Activated CD4-positive, alpha-beta memory T cell treated with anti-CD3 and anti-CD28 coated beads, Interleukin-2, amount 10 ng/mL, durations not matched to agents 7 days and 5 days (primary cell): Measurements from ENCODE around the gene IL10. TPM values are rescaled to one million over a fixed set of nuclear protein-coding genes. Genes with fewer than 3 reads are reported as not detected.

Experiments used
- CTCF ChIA-PET: fragments of 350-600 bp; sonication (Branson Sonifier 250); formaldehyde crosslinking; loops from one replicate; lab custom pipeline; 2021; ENCODE audit warnings: antibody characterized with exemption, inconsistent platforms; lab: Charles Lee
- POLR2A ChIA-PET: fragments of 350-600 bp; sonication (Branson Sonifier 250); formaldehyde crosslinking; loops from one replicate; lab custom pipeline; 2021; ENCODE audit warnings: antibody characterized with exemption; lab: Charles Lee
- DNase-seq: peaks from one replicate; pipeline ENCODE4 v3.0.0-alpha.2; 2020
- H3K27ac Mint-ChIP-seq: one replicate; pipeline ENCODE4 v1.8.0; 2021; ENCODE audit warnings: mild to moderate bottlenecking, mixed read lengths
- H3K27me3 Mint-ChIP-seq: one replicate; pipeline ENCODE4 v1.8.0; 2021; ENCODE audit warnings: mixed read lengths
- H3K36me3 Mint-ChIP-seq: one replicate; pipeline ENCODE4 v1.8.0; 2021; ENCODE audit warnings: low read depth, mixed read lengths
- H3K4me1 Mint-ChIP-seq: one replicate; pipeline ENCODE4 v1.8.0; 2021; ENCODE audit warnings: mixed read lengths
- H3K4me3 Mint-ChIP-seq: one replicate; pipeline ENCODE4 v1.8.0; 2021; ENCODE audit warnings: mild to moderate bottlenecking, mixed read lengths
- H3K9me3 Mint-ChIP-seq: one replicate; pipeline ENCODE4 v1.8.0; 2021; ENCODE audit warnings: mixed read lengths
- total RNA-seq, 2 experiments: library from RNA; stranded (reverse); gene quantifications; one replicate each; pipeline ENCODE4 v1.2.3, GENCODE V29; 2021

IL10 gene
- 1 to 10 TPM in 1 of 2 experiments, under 1 TPM in 1; 0.73 to 1.9 TPM for total RNA-seq

DNA sequence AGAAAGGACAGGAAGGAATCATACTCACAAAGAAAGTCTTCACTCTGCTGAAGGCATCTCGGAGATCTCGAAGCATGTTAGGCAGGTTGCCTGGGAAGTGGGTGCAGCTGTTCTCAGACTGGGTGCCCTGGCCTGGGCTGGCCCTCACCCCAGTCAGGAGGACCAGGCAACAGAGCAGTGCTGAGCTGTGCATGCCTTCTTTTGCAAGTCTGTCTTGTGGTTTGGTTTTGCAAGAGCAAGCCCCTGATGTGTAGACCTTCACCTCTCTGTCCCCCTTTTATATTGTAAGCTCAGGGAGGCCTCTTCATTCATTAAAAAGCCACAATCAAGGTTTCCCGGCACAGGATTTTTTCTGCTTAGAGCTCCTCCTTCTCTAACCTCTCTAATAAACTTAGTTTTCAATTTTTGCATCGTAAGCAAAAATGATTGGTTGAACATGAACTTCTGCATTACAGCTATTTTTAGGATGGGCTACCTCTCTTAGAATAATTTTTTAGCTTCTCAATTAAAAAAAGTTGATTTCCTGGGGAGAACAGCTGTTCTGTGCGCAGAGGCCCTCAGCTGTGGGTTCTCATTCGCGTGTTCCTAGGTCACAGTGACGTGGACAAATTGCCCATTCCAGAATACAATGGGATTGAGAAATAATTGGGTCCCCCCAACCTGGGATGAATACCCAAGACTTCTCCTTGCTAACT is at the start of gene IL10:
Gene IL10 (minus strand): TSS at position 252 of the 695 bp plus-strand sequence. CDS start 59 bp downstream, at position 193.
- H3K9me3 Mint-ChIP-seq, result no peaks in the 10 kb centered on the region
- peaks cover 41% of the 10 kb centered on the region for H3K27me3 Mint-ChIP-seq
- no peaks in the 10 kb centered on the region for H3K36me3 Mint-ChIP-seq
- no peak within 1 kb of the TSS for H3K4me3 Mint-ChIP-seq
- POLR2A ChIA-PET, result interaction anchor here (1.0 to 8.5 kb wide), 7 partner anchors 7 to 34 kb away, joined by 3 to 114 read pairs (median 4); no protein-coding TSS in a partner anchor
- peaks cover 66% of the 10 kb centered on the region for H3K4me1 Mint-ChIP-seq
- no peak for DNase-seq
- H3K27ac Mint-ChIP-seq, result no peak within 1 kb of the TSS
- CTCF ChIA-PET, result interaction anchor here (0.5 to 5.5 kb wide), 6 partner anchors 13 to 46 kb away, joined by 3 to 42 read pairs (median 4); no protein-coding TSS in a partner anchor

DNA sequence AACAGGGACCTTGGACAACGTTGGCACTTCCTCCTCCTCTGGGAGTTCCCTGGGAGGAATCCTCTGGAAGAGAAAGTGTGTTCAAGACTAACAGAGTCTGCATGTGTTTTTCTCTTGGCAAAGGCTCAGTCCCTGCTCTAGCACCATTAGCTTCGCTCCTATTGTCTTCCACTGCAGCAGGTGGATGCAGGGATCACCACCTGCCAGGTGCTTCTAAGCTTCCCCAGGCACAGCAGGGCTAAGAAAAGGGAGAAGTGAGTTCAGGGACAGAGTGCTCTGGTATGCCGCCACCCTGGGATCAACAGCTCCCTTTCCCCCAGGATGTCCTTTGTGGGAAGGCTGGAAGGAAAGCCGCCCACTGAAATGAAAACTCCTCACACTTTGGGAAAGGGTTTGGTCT is 49.2 kb upstream of the IL10 start:
- ChIA-PET CTCF (interaction anchor here (1.1 to 1.2 kb wide), 2 partner anchors 91 to 95 kb away, joined by 3 to 4 read pairs; no protein-coding TSS in a partner anchor), POLR2A (no interaction called here)
- no peak for DNase-seq
- no peaks in the 10 kb centered on the region for H3K27me3 Mint-ChIP-seq
- H3K9me3 Mint-ChIP-seq, result no peaks in the 10 kb centered on the region
- H3K36me3 Mint-ChIP-seq, result no peaks in the 10 kb centered on the region
- H3K27ac Mint-ChIP-seq, result no peak overlapping the region
- H3K4me1 Mint-ChIP-seq, result peaks cover 22% of the 10 kb centered on the region
- H3K4me3 Mint-ChIP-seq, result no peak overlapping the region

DNA sequence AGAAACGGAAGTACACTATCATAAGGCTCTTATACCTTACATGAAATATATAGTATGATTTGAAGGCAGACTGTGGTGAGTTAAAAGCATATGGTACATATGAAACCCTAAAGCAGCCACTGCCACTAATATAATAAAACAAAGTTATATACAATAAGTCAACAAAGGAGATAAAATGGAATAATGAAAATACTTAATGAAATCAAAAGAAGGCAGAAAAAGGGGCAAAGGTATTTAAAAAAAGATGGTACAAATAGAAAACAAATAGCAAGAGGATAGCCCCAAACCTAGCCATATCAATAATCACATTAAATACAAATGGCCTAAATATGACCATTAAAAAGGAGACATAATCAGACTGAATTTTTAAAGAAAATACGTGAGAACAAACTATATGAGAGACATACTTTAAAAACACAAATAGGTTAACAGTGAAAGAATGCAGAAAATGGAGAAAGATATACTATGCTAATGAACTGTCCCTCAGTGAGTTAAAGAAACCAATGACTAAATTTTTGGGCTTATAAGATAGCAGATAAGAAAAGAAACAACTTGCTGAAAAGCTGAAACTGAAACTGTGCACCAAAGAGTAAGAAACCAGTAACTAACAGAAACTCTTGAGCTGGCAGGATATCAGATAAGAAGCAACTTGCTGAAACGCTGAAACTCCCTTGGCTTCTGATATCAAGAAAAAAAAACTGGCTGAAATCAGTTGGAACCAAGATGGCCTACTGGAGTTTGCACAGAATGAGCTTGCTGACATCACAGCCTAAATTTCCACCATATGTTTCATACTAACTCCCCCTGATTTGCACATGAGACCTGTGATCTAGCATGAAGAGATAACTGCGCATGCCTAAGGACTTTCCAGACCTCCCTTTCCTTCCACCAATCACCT is 44.3 kb upstream of the IL10 start:
- CTCF ChIA-PET, result interaction anchor here (0.6 to 2.3 kb wide), 18 partner anchors 7 to 182 kb away, joined by 3 to 20 read pairs (median 4); partner anchors contain the start of gene DYRK3
- Mint-ChIP-seq H3K9me3 (peaks cover 19% of the 10 kb centered on the region), H3K36me3 (peaks cover 20% of the 10 kb centered on the region), H3K4me3 (peak overlapping the region; percentile 0), H3K27me3 (no peaks in the 10 kb centered on the region), H3K4me1 (peaks cover 40% of the 10 kb centered on the region), H3K27ac (peak overlapping the region; percentile 85)
- POLR2A ChIA-PET, result interaction anchor here (0.6 to 2.2 kb wide), 11 partner anchors 12 to 230 kb away, joined by 3 to 21 read pairs (median 3); partner anchors contain the start of gene IL19
- DNase-seq, result peak; percentile 33

DNA sequence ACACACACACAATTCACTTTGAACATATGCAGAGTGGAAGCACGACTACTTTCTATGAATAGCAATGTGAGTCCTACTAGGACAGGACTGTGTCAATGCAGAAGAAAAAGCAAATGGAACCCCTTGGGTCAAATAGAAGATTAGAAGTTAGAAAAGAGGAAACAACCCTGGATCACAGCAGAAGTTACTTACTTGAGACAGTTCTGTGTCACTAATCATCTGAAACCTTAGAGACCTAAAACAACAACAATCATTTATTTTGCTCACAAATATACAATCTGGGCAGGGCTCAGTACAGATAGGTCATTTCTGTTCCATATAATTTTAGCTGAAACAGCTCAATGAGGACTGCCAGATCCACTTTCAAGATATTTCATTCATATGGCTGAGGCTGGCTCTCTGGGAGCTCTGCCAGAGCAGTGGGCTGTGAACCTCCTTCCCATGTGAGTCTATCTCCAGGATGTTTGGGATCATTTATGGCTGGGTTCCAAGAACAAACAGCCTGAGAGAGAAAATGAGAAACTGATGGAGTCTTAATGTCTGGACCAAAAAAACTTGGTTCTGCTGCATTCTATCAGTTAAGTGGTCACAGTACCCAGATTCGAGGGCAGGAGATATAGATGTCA is 42.5 kb upstream of the IL10 start:
- no peak for DNase-seq
- peaks cover 40% of the 10 kb centered on the region for H3K4me1 Mint-ChIP-seq
- peaks cover 21% of the 10 kb centered on the region for H3K9me3 Mint-ChIP-seq
- H3K36me3 Mint-ChIP-seq, result peaks cover 20% of the 10 kb centered on the region
- no peaks in the 10 kb centered on the region for H3K27me3 Mint-ChIP-seq
- no peak overlapping the region for H3K27ac Mint-ChIP-seq
- ChIA-PET POLR2A (no interaction called here), CTCF (interaction anchor here (1.5 kb wide), 1 partner anchor 97 kb away, joined by 10 read pairs; no protein-coding TSS in a partner anchor)
- no peak overlapping the region for H3K4me3 Mint-ChIP-seq

DNA sequence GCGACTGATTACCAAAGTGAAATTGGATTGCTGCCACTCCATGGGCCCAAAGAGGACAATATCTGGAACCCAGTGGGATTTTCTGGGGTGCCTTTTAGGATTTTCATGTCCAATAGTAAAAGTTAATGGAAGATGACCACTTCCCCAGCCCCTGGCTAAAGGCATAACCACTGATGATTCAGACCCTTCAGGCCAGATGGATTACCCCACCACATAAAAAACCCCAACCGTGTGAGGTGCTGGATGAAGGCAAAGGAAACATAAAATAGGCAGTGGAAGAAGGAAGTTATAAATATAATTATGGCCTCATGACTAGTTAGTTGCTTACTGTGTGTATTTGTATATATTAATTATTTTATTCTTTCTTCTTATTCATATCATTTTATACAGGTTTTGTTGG is 40.2 kb upstream of the IL10 start:
- peaks cover 21% of the 10 kb centered on the region for H3K9me3 Mint-ChIP-seq
- H3K4me1 Mint-ChIP-seq, result peaks cover 49% of the 10 kb centered on the region
- peaks cover 20% of the 10 kb centered on the region for H3K36me3 Mint-ChIP-seq
- no peak overlapping the region for H3K27ac Mint-ChIP-seq
- DNase-seq, result no peak
- POLR2A ChIA-PET, result interaction anchor here (1.0 to 1.6 kb wide), 2 partner anchors 8 to 9 kb away, joined by 4 to 5 read pairs; no protein-coding TSS in a partner anchor
- CTCF ChIA-PET, result interaction anchor here (5.6 to 11.8 kb wide), 3 partner anchors 79 to 170 kb away, joined by 37 to 276 read pairs (median 114); no protein-coding TSS in a partner anchor
- H3K27me3 Mint-ChIP-seq, result no peaks in the 10 kb centered on the region
- H3K4me3 Mint-ChIP-seq, result no peak overlapping the region

DNA sequence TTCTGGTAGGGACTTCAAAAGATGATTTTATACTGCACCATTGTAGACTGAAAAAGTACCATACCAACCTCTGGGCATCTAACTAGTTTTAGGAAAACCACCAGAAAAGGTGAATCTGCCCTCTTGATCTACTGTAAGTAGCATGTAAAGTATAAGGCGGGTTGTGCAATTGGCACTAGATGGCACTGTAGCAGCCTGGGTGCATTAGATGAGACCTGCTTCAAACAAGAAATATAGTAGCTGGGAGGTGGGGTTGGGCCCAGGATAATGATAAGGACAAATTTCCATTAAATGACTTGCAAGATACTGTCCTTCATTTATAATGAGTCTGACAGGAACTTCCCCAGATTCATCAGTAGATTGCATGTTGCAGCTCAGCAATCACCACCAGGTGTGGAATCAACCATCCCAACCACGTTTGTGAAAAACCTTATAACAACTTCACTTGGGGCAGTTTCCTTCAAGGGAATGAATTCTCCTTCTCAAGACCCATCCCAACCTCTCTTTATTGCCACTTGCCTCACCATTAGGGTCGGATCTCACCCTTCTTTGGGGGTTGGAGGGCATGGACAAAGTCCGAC is 37.3 kb upstream of the IL10 start:
- H3K9me3 Mint-ChIP-seq, result peaks cover 17% of the 10 kb centered on the region
- ChIA-PET POLR2A (interaction anchor here (0.7 to 3.3 kb wide), 14 partner anchors 41 to 172 kb away, joined by 3 to 17 read pairs (median 3); no protein-coding TSS in a partner anchor), CTCF (interaction anchor here (0.6 to 11.8 kb wide), 42 partner anchors 8 to 689 kb away, joined by 3 to 276 read pairs (median 5); partner anchors contain the start of genes EIF2D, FCMR, IL19 and IL20)
- H3K4me3 Mint-ChIP-seq, result no peak overlapping the region
- H3K36me3 Mint-ChIP-seq, result peaks cover 16% of the 10 kb centered on the region
- peaks cover 49% of the 10 kb centered on the region for H3K4me1 Mint-ChIP-seq
- no peak overlapping the region for H3K27ac Mint-ChIP-seq
- peak; percentile 54 for DNase-seq
- H3K27me3 Mint-ChIP-seq, result no peaks in the 10 kb centered on the region

DNA sequence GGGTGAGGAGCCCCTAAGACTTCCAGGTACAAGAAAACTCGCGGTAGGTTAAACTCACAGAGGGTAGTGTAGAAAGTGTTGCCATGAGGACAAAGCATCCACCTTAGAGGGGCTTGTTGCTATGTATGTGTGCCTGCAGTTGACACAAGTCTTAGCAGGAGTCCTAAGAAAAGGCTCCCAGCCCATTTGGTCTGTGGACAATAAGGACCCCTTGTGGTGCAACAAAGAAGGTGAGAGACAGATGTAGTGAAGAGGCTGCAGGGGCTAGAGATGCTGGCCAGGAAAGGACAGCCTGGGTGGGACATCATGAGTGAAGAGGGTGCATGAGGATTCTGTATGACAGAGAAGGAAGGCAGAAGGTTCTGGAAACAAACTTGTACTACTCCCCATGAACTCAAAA is 36.3 kb upstream of the IL10 start:
- Mint-ChIP-seq H3K9me3 (peaks cover 13% of the 10 kb centered on the region), H3K4me1 (peaks cover 53% of the 10 kb centered on the region), H3K27me3 (no peaks in the 10 kb centered on the region), H3K27ac (no peak overlapping the region), H3K36me3 (peaks cover 13% of the 10 kb centered on the region), H3K4me3 (no peak overlapping the region)
- ChIA-PET CTCF (interaction anchor here (1.1 to 11.8 kb wide), 28 partner anchors 9 to 196 kb away, joined by 3 to 276 read pairs (median 8); partner anchors contain the start of genes EIF2D and FCMR), POLR2A (interaction anchor here (0.9 to 3.3 kb wide), 8 partner anchors 41 to 103 kb away, joined by 3 to 17 read pairs (median 4); no protein-coding TSS in a partner anchor)
- peak; percentile 62 for DNase-seq

DNA sequence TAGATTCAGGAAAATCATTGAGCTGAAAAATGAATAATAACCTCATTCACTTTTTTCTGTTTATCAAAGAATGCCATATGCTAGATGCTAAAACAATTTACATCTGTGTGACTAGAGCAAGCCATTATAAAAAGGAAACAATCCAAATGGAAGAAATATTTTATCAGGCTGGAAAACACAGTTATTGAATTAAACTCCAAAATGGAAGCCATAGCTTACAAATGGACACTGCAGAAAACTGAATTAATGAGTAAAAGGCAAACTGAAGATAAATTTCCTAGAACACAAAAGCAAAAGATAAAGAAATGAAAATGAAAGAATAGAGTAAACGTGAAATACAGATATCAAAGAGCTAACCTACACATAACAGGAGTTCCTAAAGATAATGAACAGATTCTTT is 33.1 kb upstream of the IL10 start:
- H3K4me1 Mint-ChIP-seq, result peaks cover 81% of the 10 kb centered on the region
- ChIA-PET CTCF (interaction anchor here (1.0 to 11.8 kb wide), 14 partner anchors 11 to 177 kb away, joined by 3 to 276 read pairs (median 4); partner anchors contain the start of gene IL19), POLR2A (interaction anchor here (1.1 to 5.3 kb wide), 9 partner anchors 10 to 70 kb away, joined by 5 to 72 read pairs (median 8); partner anchors contain the start of genes IL10 and IL19)
- H3K9me3 Mint-ChIP-seq, result no peaks in the 10 kb centered on the region
- DNase-seq, result no peak
- H3K4me3 Mint-ChIP-seq, result no peak overlapping the region
- H3K27me3 Mint-ChIP-seq, result peaks cover 10% of the 10 kb centered on the region
- H3K36me3 Mint-ChIP-seq, result peaks cover 3% of the 10 kb centered on the region
- H3K27ac Mint-ChIP-seq, result peak overlapping the region; percentile 34

DNA sequence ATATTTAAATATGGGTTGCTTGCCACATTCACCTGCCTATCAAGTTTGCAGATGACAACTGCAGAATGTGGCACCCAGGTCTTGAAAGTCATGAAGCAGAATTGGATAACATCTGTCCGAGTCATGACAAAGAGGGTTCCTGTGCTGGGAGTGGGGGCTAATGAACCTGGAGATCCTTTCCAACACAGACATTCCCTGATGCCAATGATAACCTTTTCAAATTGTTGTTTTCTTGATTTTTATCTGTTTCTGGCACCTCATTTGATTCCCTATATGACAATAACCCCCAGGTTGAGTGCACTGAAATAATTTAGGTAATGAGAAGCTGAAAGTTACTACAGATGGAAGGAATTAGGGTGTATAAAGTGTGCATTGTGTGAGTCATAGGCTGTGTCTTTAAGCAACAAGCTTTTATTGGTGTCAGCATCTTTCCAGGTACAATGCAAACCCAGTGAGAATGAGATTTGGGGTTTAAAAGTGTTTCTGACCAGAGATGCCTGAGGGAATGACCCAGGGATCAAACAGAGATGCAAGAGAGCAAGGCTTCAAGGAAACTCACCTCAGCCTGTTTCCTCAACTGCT is 32.0 kb upstream of the IL10 start:
- POLR2A ChIA-PET, result interaction anchor here (1.5 to 5.3 kb wide), 11 partner anchors 9 to 69 kb away, joined by 4 to 72 read pairs (median 10); partner anchors contain the start of genes IL10 and IL19
- H3K27ac Mint-ChIP-seq, result peak overlapping the region; percentile 88
- no peaks in the 10 kb centered on the region for H3K9me3 Mint-ChIP-seq
- peaks cover 3% of the 10 kb centered on the region for H3K36me3 Mint-ChIP-seq
- no peak for DNase-seq
- H3K4me1 Mint-ChIP-seq, result peaks cover 86% of the 10 kb centered on the region
- no peak overlapping the region for H3K4me3 Mint-ChIP-seq
- CTCF ChIA-PET, result interaction anchor here (0.6 to 11.8 kb wide), 13 partner anchors 9 to 325 kb away, joined by 3 to 276 read pairs (median 6); partner anchors contain the start of gene DYRK3
- peaks cover 15% of the 10 kb centered on the region for H3K27me3 Mint-ChIP-seq

DNA sequence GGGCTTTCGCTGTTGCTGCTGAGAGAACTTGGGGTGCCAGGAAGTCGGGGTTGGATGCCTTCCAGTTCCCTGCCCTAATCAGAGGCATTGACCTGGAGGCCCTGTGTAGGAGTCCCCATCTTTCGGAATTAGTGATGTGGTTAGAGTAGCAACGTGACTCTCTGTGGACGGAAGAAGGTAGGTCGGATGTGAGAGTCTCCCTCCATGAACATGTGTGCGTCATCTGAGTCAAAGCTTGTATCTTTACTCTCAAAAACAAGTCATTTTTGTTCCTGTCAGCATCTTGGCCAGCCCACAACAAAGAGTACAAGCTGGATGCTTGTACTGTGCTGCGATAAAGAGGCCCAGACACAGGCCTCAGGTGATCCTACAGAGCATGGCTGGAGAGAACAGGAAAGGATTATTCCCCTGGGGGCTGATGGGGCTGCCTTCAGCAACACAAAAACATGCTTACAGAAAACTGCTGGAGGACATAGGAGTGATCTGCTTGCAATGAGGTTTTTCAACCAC is 31.0 kb upstream of the IL10 start:
- Mint-ChIP-seq H3K4me1 (peaks cover 86% of the 10 kb centered on the region), H3K9me3 (no peaks in the 10 kb centered on the region), H3K27me3 (peaks cover 22% of the 10 kb centered on the region), H3K36me3 (peaks cover 3% of the 10 kb centered on the region), H3K27ac (peak overlapping the region; percentile 88), H3K4me3 (peak overlapping the region; percentile 37)
- DNase-seq, result peak; percentile 87
- ChIA-PET CTCF (interaction anchor here (0.7 to 11.8 kb wide), 14 partner anchors 8 to 324 kb away, joined by 3 to 276 read pairs (median 6); no protein-coding TSS in a partner anchor), POLR2A (interaction anchor here (0.7 to 5.3 kb wide), 18 partner anchors 9 to 168 kb away, joined by 3 to 72 read pairs (median 6); partner anchors contain the start of genes DYRK3, FCMR, IL10 and IL19)
